Heart right ventricle (tissue), 16 donors: ENCODE measurements around the gene SH3RF2. TPM values are rescaled to one million over a fixed set of nuclear protein-coding genes. Genes with fewer than 3 reads are reported as not detected.

Experiments
- ATAC-seq, 8 donors: fragments of 200-7000 bp; cut with Tn5 transposase; one replicate each; pipeline ENCODE4 v1.9.1; 2020; ENCODE audit warnings: mild to moderate bottlenecking in 8 of 8, moderate library complexity in 8 of 8, moderate number of reproducible peaks in 1 of 8
- DNase-seq, 2 donors: peaks; one replicate each; pipeline ENCODE4 v3.0.0-alpha.2; 2020
- H3K27ac ChIP-seq, 10 donors: fragments of 200-600 bp; sonication (generic) in 2 of 10; one replicate each; pipeline versions ENCODE4 v1.5.0 to v1.8.0; 2020 to 2022; ENCODE audit warnings: mild to moderate bottlenecking in 3 of 10
- H3K27me3 ChIP-seq, 7 donors: fragments of 200-600 bp; one replicate each; pipeline ENCODE4 v1.8.0; 2021 to 2022; ENCODE audit warnings: mild to moderate bottlenecking in 2 of 7
- H3K36me3 ChIP-seq, 9 donors: fragments of 200-600 bp; sonication (generic) in 1 of 9; one replicate each; pipeline versions ENCODE4 v1.5.0 to v1.8.0; 2020 to 2022; ENCODE audit warnings: mild to moderate bottlenecking in 2 of 9
- H3K4me1 ChIP-seq, 9 donors: fragments of 200-600 bp; sonication (generic) in 1 of 9; one replicate each; pipeline versions ENCODE4 v1.5.0 to v1.8.0; 2020 to 2022; ENCODE audit warnings: mild to moderate bottlenecking in 4 of 9
- H3K4me3 ChIP-seq, 10 donors: fragments of 200-600 bp; sonication (generic) in 2 of 10; one replicate each; pipeline versions ENCODE4 v1.5.0 to v1.8.0; 2020 to 2022; ENCODE audit warnings: mild to moderate bottlenecking in 7 of 10, moderate library complexity in 2 of 10
- H3K9me3 ChIP-seq, 11 donors: fragments of 200-600 bp in 10 of 11; sonication (generic) in 2 of 11; one replicate each; pipeline versions ENCODE4 v1.5.0 to v1.8.0; 2013 to 2022; ENCODE audit warnings: mild to moderate bottlenecking in 2 of 11, control low read depth in 1 of 11, moderate library complexity in 1 of 11
- CTCF ChIP-seq, 9 donors: fragments of 200-600 bp; sonication (generic) in 2 of 9; IDR thresholded peaks; one replicate each; pipeline versions ENCODE4 v1.5.0 to v1.8.0; 2021 to 2022; ENCODE audit warnings: antibody characterized with exemption in 9 of 9, mild to moderate bottlenecking in 5 of 9, moderate library complexity in 1 of 9
- WGBS, 2 donors: extraction: QIAGEN DNeasy Blood & Tissue Kit; methylation state at CpG; one replicate each; pipeline ENCODE4 v1.1.7; 2013; ENCODE audit warnings: inconsistent platforms in 1 of 2; 5-methylcytosine and 5-hydroxymethylcytosine counted together
- intact Hi-C, 10 donors: fragments of 100-400 bp; cut with DNase I; formaldehyde crosslinking; loops; one replicate each; pipeline versions ENCODE4 v1.11.1 to v1.14.2; 2022
- polyA plus RNA-seq, 2 donors: library from polyadenylated mRNA; stranded (reverse); fragments of 200-250 nt; gene quantifications; one replicate each; pipeline ENCODE4 v1.2.3, GENCODE V29; 2013
- total RNA-seq, 10 donors: library from RNA; stranded (reverse); fragmentation: NEBNext Ultra II Directional in 3 of 10; extraction: Animal tissue kit (Norgen Biotek cat#: 25700) in 3 of 10; gene quantifications; one replicate each; pipeline versions ENCODE4 v1.2.1 to v1.2.4, GENCODE V29; 2021 to 2023
- donor health status: Arrhythmogenic right ventricular cardiomyopathy.
- donor health status: ischemic (EF 13 %, LVEDD 7.1; RV severe dilation, severe dysfunction).
- donor health status: healthy with polysubstance abuse.
- donor health status: DM: no; HTN: yes; CAD: no.
- donor health status: DM: no; HTN: no; CAD: no.
- donor health status: ischemic (EF 25% LVEDD 6.9; RV normal size, moderate dysfunction).
- donor health status: ischemic (EF 25% LVEDD 5.7; RV mildly dilated, moderate dysfunction).
- donor health status: healthy.
- donor health status: DM: yes; HTN: yes; CAD: no.
- donor health status: Ischemic cardiomyopathy.
- donor health status: ischemic (EF 35%, LVEDD 5.7; RV mildly dilated, moderate dysfunction).
- donor health status: nonischemic (EF 11% LVEDD 7.7; RV severe dilation, severe dysfunction).
- donor health status: DM: yes; HTN: yes; CAD: no.
- donor health status: PGD.
- donor health status: ischemic (EF 29% LVEDD 5.4; RV normal size, mild dysfunction).
- donor health status: nonischemic (EF 23%, LVEDD 6.1; RV moderate dilation, normal function).

Gene SH3RF2
- total and polyA plus RNA-seq, 12 donors = 32.9 to 887 (median 219) TPM

GRCh38 chr5:145978171-145978570, 41.8 kb downstream of the SH3RF2 start:
- intact Hi-C loops = loop anchor here in 1 of 10 donors (5.0 to 10.0 kb wide), 2 partner anchors 41 to 67 kb away; partner anchors contain the start of gene SH3RF2
- peaks cover 0 to 11% (median 0%) of the 10 kb centered on the region in 11 donors for H3K9me3 ChIP-seq
- WGBS, 2 donors = 67 to 76% methylated on average over 3 of the region's 3 CpGs

GRCh38 chr5:145978708-145979107, 42.3 kb downstream of the SH3RF2 start:
- Histone ChIP-seq H3K9me3 (peaks cover 0 to 7% (median 0%) of the 10 kb centered on the region in 11 donors), H3K27me3 (no peaks in the 10 kb centered on the region), H3K4me1 (peaks cover 9 to 61% (median 36%) of the 10 kb centered on the region in 9 donors), H3K27ac (peak overlapping the region in 8 of 10 donors; percentile 9 to 81 (median 34)), H3K4me3 (no peak overlapping the region), H3K36me3 (no peaks in the 10 kb centered on the region)
- intact Hi-C loops = loop anchor here in 1 of 10 donors (5.0 to 10.0 kb wide), 2 partner anchors 41 to 66 kb away; partner anchors contain the start of gene SH3RF2
- 14 to 36% methylated on average over 1 of the region's 1 CpG for WGBS, 2 donors
- peak in 7 of 8 donors; percentile 36 to 71 (median 49) for ATAC-seq
- TF ChIP-seq CTCF (IDR thresholded peaks at IDR 0.05) = no peak
- DNase-seq = peak in 1 of 2 donors; percentile 18

More at GRCh38 chr5:145978171-145978570, 41.8 kb downstream of the SH3RF2 start:
- no peaks in the 10 kb centered on the region for H3K27me3 ChIP-seq
- TF ChIP-seq CTCF (IDR thresholded peaks at IDR 0.05) = no peak
- DNase-seq = no peak
- peaks cover 9 to 55% (median 31%) of the 10 kb centered on the region in 9 donors for H3K4me1 ChIP-seq
- peak overlapping the region in 5 of 10 donors; percentile 32 to 81 (median 67) for H3K27ac ChIP-seq
- ATAC-seq = no peak
- H3K36me3 ChIP-seq = no peaks in the 10 kb centered on the region
- no peak overlapping the region for H3K4me3 ChIP-seq

- ATAC-seq (peak in 3 of 8 donors; percentile 60 to 68 (median 67)), DNase-seq (no peak)
- intact Hi-C loops = loop anchor here in 1 of 10 donors (5.0 to 10.0 kb wide), 2 partner anchors 42 to 65 kb away; partner anchors contain the start of gene SH3RF2
- Histone ChIP-seq H3K27ac (peak overlapping the region in 9 of 10 donors; percentile 9 to 81 (median 32)), H3K4me1 (peaks cover 9 to 69% (median 43%) of the 10 kb centered on the region in 9 donors), H3K36me3 (no peaks in the 10 kb centered on the region), H3K27me3 (no peaks in the 10 kb centered on the region), H3K9me3 (no peaks in the 10 kb centered on the region), H3K4me3 (no peak overlapping the region)
- 40 to 48% methylated on average over 7 of the region's 7 CpGs for WGBS, 2 donors
- TF ChIP-seq CTCF (IDR thresholded peaks at IDR 0.05) = no peak
Observed at GRCh38 chr5:145979270-145980223, 43.2 kb downstream of the SH3RF2 start.

GRCh38 chr5:145980259-145980658, 43.9 kb downstream of the SH3RF2 start:
- WGBS, 2 donors = 99 to 100% methylated on average over 1 of the region's 1 CpG
- Histone ChIP-seq H3K27me3 (no peaks in the 10 kb centered on the region), H3K27ac (peak overlapping the region in 2 of 10 donors; percentile 69 to 81), H3K36me3 (no peaks in the 10 kb centered on the region), H3K9me3 (no peaks in the 10 kb centered on the region), H3K4me1 (peaks cover 9 to 64% (median 37%) of the 10 kb centered on the region in 9 donors), H3K4me3 (no peak overlapping the region)
- intact Hi-C loops = no loop called here
- no peak for ATAC-seq
- no peak for TF ChIP-seq CTCF (IDR thresholded peaks at IDR 0.05)
- DNase-seq = no peak
